ACHN (cell line): Measurements from ENCODE around the gene TRIM29.
"Not testable (repeated sequence)": the region's sequence is repeated elsewhere in the genome, so short reads cannot be mapped to it uniquely, and the experiment has no call there.

Experiments
- DNase-seq: peaks from one replicate; pipeline ENCODE4 v3.0.0-alpha.2; 2015
- in situ Hi-C: cut with HindIII; loops from 2 replicates; pipeline ENCODE4 v1.10.0; 2017; ENCODE audit warnings: low sequenced_read_pairs, low pct_ligation_motif_present, low pct_unique_long_range_greater_than_20kb

TRIM29 gene

GRCh38 chr11:120143472-120143871 lies 5.6 kb upstream of the TRIM29 start:
- in situ Hi-C loops, DNase-seq: not testable (repeated sequence)

- in situ Hi-C loops = no loop called here
- no peak for DNase-seq
These were observed 4.7 kb upstream of the TRIM29 start for GRCh38 chr11:120142441-120143100.

- DNase-seq = no peak
These were observed 4.0 kb upstream of the TRIM29 start for GRCh38 chr11:120141768-120142423.

GRCh38 chr11:120141113-120141767 lies 3.3 kb upstream of the TRIM29 start:
- in situ Hi-C loops = no loop called here
- no peak for DNase-seq

More at GRCh38 chr11:120141768-120142423, 4.0 kb upstream of the TRIM29 start:
- in situ Hi-C loops = no loop called here

GRCh38 chr11:120139316-120140069 lies 1.6 kb upstream of the TRIM29 start:
- in situ Hi-C loops = no loop called here
- no peak for DNase-seq

- no peak for DNase-seq
- in situ Hi-C loops = no loop called here
These were observed 714 bp downstream of the TRIM29 start for GRCh38 chr11:120137187-120137610.

GRCh38 chr11:120136356-120136755 lies 1.6 kb downstream of the TRIM29 start:
- DNase-seq = no peak
- in situ Hi-C loops = no loop called here

- in situ Hi-C loops = no loop called here
- no peak for DNase-seq
These were observed 2.1 kb downstream of the TRIM29 start for GRCh38 chr11:120135838-120136237.

- no peak for DNase-seq
- in situ Hi-C loops = no loop called here
These were observed 3.0 kb downstream of the TRIM29 start for GRCh38 chr11:120134931-120135228.

- no peak for DNase-seq
- in situ Hi-C loops = no loop called here
These were observed 3.6 kb downstream of the TRIM29 start for GRCh38 chr11:120134106-120134930.

GRCh38 chr11:120133216-120134105 lies 4.5 kb downstream of the TRIM29 start:
- in situ Hi-C loops = no loop called here
- no peak for DNase-seq

GRCh38 chr11:120132645-120133185 lies 5.2 kb downstream of the TRIM29 start:
- in situ Hi-C loops = no loop called here
- no peak for DNase-seq

- DNase-seq = no peak
- in situ Hi-C loops = no loop called here
These were observed 5.8 kb downstream of the TRIM29 start for GRCh38 chr11:120131941-120132644.

GRCh38 chr11:120130991-120131760 lies 6.7 kb downstream of the TRIM29 start:
- DNase-seq = no peak
- in situ Hi-C loops = no loop called here

GRCh38 chr11:120130176-120130980 lies 7.5 kb downstream of the TRIM29 start:
- DNase-seq = no peak
- in situ Hi-C loops = no loop called here
